HG03175 (cell line): ENCODE results near the gene NTMT2.

ENCODE experiments used
- ATAC-seq: cut with Tn5 transposase; IDR thresholded peaks from one replicate; pipeline ENCODE4 v1.9.1; 2021; ENCODE audit warnings: mild to moderate bottlenecking, moderate library complexity; ENCODE audit not compliant: unreplicated experiment

The NTMT2 gene

GRCh38 chr1:170205301-170205700, 59.5 kb downstream of the NTMT2 start:
- ATAC-seq: no peak

GRCh38 chr1:170209125-170209524, 63.4 kb downstream of the NTMT2 start:
- no peak for ATAC-seq

GRCh38 chr1:170210142-170210541, 64.4 kb downstream of the NTMT2 start:
- no peak for ATAC-seq

- ATAC-seq: peak; percentile 7
These were observed 67.8 kb downstream of the NTMT2 start for GRCh38 chr1:170213596-170213995.

- ATAC-seq: peak; percentile 79
These were observed 68.6 kb downstream of the NTMT2 start for GRCh38 chr1:170214117-170215032.

- no peak for ATAC-seq
These were observed 69.5 kb downstream of the NTMT2 start for GRCh38 chr1:170215072-170215885.

GRCh38 chr1:170217517-170218256, 71.9 kb downstream of the NTMT2 start:
- no peak for ATAC-seq

GRCh38 chr1:170218257-170218650, 72.5 kb downstream of the NTMT2 start:
- ATAC-seq: no peak
